ENCODE measurements around the gene MT1HL1. TPM values are rescaled to one million over a fixed set of nuclear protein-coding genes. Genes with fewer than 3 reads are reported as not detected.

The MT1HL1 gene
- polyA plus RNA-seq, 1 donor (not counting 4 experiments of a cell fraction or from before 2014, with no cell fraction given), result not detected

- Histone ChIP-seq H3K27me3 (ENCODE audit: control insufficient read depth, extremely low read depth, insufficient read depth, low read length) (no peaks in the 10 kb centered on the region), H3K4me3 (ENCODE audit: control insufficient read depth in 2 of 3, extremely low read depth in 1 of 3, insufficient read depth in 2 of 3, low read depth in 1 of 3, low read length in 3 of 3) (no peak overlapping the region), H4K20me1 (ENCODE audit: control insufficient read depth, extremely low read depth, insufficient read depth, low read length) (no peaks in the 10 kb centered on the region), H3K9ac (ENCODE audit: control insufficient read depth, extremely low read depth, insufficient read depth, low read length) (no peak overlapping the region), H3K9me3 (ENCODE audit: control insufficient read depth, low read depth, low read length) (no peaks in the 10 kb centered on the region), H3K9me1 (ENCODE audit: control insufficient read depth, extremely low read depth, insufficient read depth, low read length) (no peaks in the 10 kb centered on the region), H3K79me2 (ENCODE audit: control insufficient read depth, insufficient read depth, low read length) (no peaks in the 10 kb centered on the region), H3K27ac (ENCODE audit: control insufficient read depth, insufficient read depth, low read length) (no peak overlapping the region), H3K36me3 (ENCODE audit: control insufficient read depth in 2 of 2, extremely low read depth in 1 of 2, insufficient read depth in 2 of 2, low read length in 2 of 2) (no peaks in the 10 kb centered on the region), H3K4me1 (ENCODE audit: control insufficient read depth, extremely low read depth, insufficient read depth, low read length) (no peaks in the 10 kb centered on the region), H3K4me2 (ENCODE audit: control insufficient read depth, extremely low read depth, insufficient read depth, low read depth, low read length) (no peak overlapping the region), H2AFZ (ENCODE audit: control insufficient read depth, low read length) (no peak overlapping the region)
- DNase-seq (ENCODE audit: low read depth, low spot score) (no peak), FAIRE-seq (no peak)
- dilution Hi-C loops (cut with MboI; ENCODE audit: extremely low pct_ligation_motif_present, low sequenced_read_pairs), result no loop called here
- TF ChIP-seq CTCF (optimal IDR thresholded peaks at IDR 0.05 in 1 of 3, IDR thresholded peaks at IDR 0.05 in 1 of 3, conservative IDR thresholded peaks at IDR 0.05 in 1 of 3; ENCODE audit: extremely low read depth in 1 of 3, insufficient read depth in 2 of 3, low read length in 3 of 3) (no peak), EZH2 (IDR thresholded peaks at IDR 0.05; ENCODE audit: low read length) (no peak)
Observed at GRCh38 chr1:236966636-236967035, 37.6 kb downstream of the MT1HL1 start.

- no peak for TF ChIP-seq CTCF (optimal IDR thresholded peaks at IDR 0.05 in 1 of 3, IDR thresholded peaks at IDR 0.05 in 1 of 3, conservative IDR thresholded peaks at IDR 0.05 in 1 of 3; ENCODE audit: extremely low read depth in 1 of 3, insufficient read depth in 2 of 3, low read length in 3 of 3)
- TF ChIP-seq EZH2 (IDR thresholded peaks at IDR 0.05; ENCODE audit: low read length), result no peak
- Histone ChIP-seq H2AFZ (ENCODE audit: control insufficient read depth, low read length) (no peak overlapping the region), H3K4me2 (ENCODE audit: control insufficient read depth, extremely low read depth, insufficient read depth, low read depth, low read length) (no peak overlapping the region), H3K4me3 (ENCODE audit: control insufficient read depth in 2 of 3, extremely low read depth in 1 of 3, insufficient read depth in 2 of 3, low read depth in 1 of 3, low read length in 3 of 3) (no peak overlapping the region), H3K79me2 (ENCODE audit: control insufficient read depth, insufficient read depth, low read length) (no peaks in the 10 kb centered on the region), H3K9ac (ENCODE audit: control insufficient read depth, extremely low read depth, insufficient read depth, low read length) (no peak overlapping the region), H3K36me3 (ENCODE audit: control insufficient read depth in 2 of 2, extremely low read depth in 1 of 2, insufficient read depth in 2 of 2, low read length in 2 of 2) (no peaks in the 10 kb centered on the region), H3K4me1 (ENCODE audit: control insufficient read depth, extremely low read depth, insufficient read depth, low read length) (no peaks in the 10 kb centered on the region), H3K9me1 (ENCODE audit: control insufficient read depth, extremely low read depth, insufficient read depth, low read length) (no peaks in the 10 kb centered on the region), H3K27me3 (ENCODE audit: control insufficient read depth, extremely low read depth, insufficient read depth, low read length) (no peaks in the 10 kb centered on the region), H3K9me3 (ENCODE audit: control insufficient read depth, low read depth, low read length) (peaks cover 3% of the 10 kb centered on the region), H4K20me1 (ENCODE audit: control insufficient read depth, extremely low read depth, insufficient read depth, low read length) (no peaks in the 10 kb centered on the region), H3K27ac (ENCODE audit: control insufficient read depth, insufficient read depth, low read length) (no peak overlapping the region)
- FAIRE-seq, result no peak
- dilution Hi-C loops (cut with MboI; ENCODE audit: extremely low pct_ligation_motif_present, low sequenced_read_pairs), result no loop called here
- no peak for DNase-seq (ENCODE audit: low read depth, low spot score)
Observed at GRCh38 chr1:236963920-236964319, 40.3 kb downstream of the MT1HL1 start.

All from keratinocyte (primary cell).